H1 (cell line): ENCODE results near the gene BRD8. TPM values are rescaled to one million over a fixed set of nuclear protein-coding genes. Genes with fewer than 3 reads are reported as not detected.

ENCODE experiments used
- SIN3A ChIP-seq, 2 experiments: IDR thresholded peaks in 1 of 2; conservative IDR thresholded peaks in 1 of 2; 2 replicates each; pipeline ENCODE4 v1.6.1; 2011 to 2012; ENCODE audit warnings: low read length in 2 of 2, improper control_type of control experiment in 1 of 2, low read depth in 1 of 2, mild to moderate bottlenecking in 1 of 2
- SIX5 ChIP-seq: IDR thresholded peaks from 2 replicates; pipeline ENCODE4 v1.6.1; 2011; ENCODE audit warnings: mild to moderate bottlenecking, low read depth, low read length
- ZNF274 ChIP-seq: IDR thresholded peaks from 2 replicates; pipeline ENCODE4 v1.7.0; 2012; ENCODE audit warnings: low read length, borderline replicate concordance; ENCODE audit errors: extremely low read depth
- polyA plus RNA-seq, 7 experiments: library from polyadenylated mRNA; depleted of rRNA in 3 of 7; stranded (reverse) in 5 of 7; unstranded in 2 of 7; fragments of >200 nt in 5 of 7; fragments of 200-250 nt in 2 of 7; gene quantifications; 1 replicate in 5 of 7; 2 replicates in 1 of 7; 4 replicates in 1 of 7; pipeline versions ENCODE4 v1.2.1 to v1.2.3, GENCODE V29; 2011 to 2013; ENCODE audit warnings: missing spikeins in 2 of 7, mixed read lengths in 2 of 7
- total RNA-seq: library from RNA; stranded (reverse); fragmentation: NEBNext Ultra II Directional; extraction: Animal tissue kit (Norgen Biotek cat#: 25700); gene quantifications from 2 replicates; pipeline ENCODE4 v1.2.1, GENCODE V29; 2021

Gene BRD8
- total and polyA plus RNA-seq, 2 of the 8 experiments (the other 6 are each of a cell fraction or from before 2014, with no cell fraction given) = 37.8 to 75.8 TPM

GRCh38 chr5:138160706-138161105 is 17.7 kb downstream of the BRD8 start (continued):
- TF ChIP-seq SIN3A (conservative IDR thresholded peaks at IDR 0.05 in 1 of 2, IDR thresholded peaks at IDR 0.05 in 1 of 2; ENCODE audit: low read depth in 1 of 2, low read length in 2 of 2) = no peak
- no peak for TF ChIP-seq ZNF274
- no peak for TF ChIP-seq SIX5
